A549 (cell line): ENCODE data around the gene ZBTB38. TPM values are rescaled to one million over a fixed set of nuclear protein-coding genes. Genes with fewer than 3 reads are reported as not detected.

ENCODE experiments used
- ATAC-seq, 2 experiments: fragments of 200-7000 bp in 1 of 2; fragments of >200 bp in 1 of 2; cut with Nextera tagmentation in 1 of 2; cut with Tn5 transposase in 1 of 2; 3 replicates each; pipeline versions ENCODE4 v1.8.0 to v1.9.1; 2018 to 2020; ENCODE audit warnings: mild to moderate bottlenecking in 1 of 2, moderate library complexity in 1 of 2
- CTCF ChIA-PET: fragments of 300-600 bp; sonication (Branson Sonifier 250); formaldehyde crosslinking; extraction: SDS; loops from one replicate; lab custom pipeline; 2021; ENCODE audit warnings: antibody characterized with exemption, inconsistent platforms; lab: Yijun Ruan, JAX
- POLR2A ChIA-PET: fragments of 350-600 bp; formaldehyde crosslinking; extraction: SDS; loops from one replicate; lab custom pipeline; 2021; ENCODE audit warnings: antibody characterized with exemption, inconsistent platforms; lab: Yijun Ruan, JAX
- DNase-seq, 2 experiments: peaks; one replicate each; pipeline versions ENCODE4 v3.0.0 to v3.0.0-alpha.2; 2011 to 2016; ENCODE audit warnings: low read depth in 1 of 2, low spot score in 1 of 2
- FAIRE-seq: peaks from 2 replicates; lab custom pipeline; 2011; peaks lifted over from hg19 to GRCh38; lab: Jason Lieb, UNC
- H3K27ac ChIP-seq, 2 experiments: fragments of >200 bp; sonication (Bioruptor Twin); formaldehyde crosslinking; 3 replicates each; pipeline ENCODE4 v1.5.1; 2016 to 2017
- H3K4me1 ChIP-seq: fragments of >200 bp; sonication (Bioruptor Twin); formaldehyde crosslinking; 3 replicates; pipeline ENCODE4 v1.6.1; 2016
- H3K4me2 ChIP-seq: fragments of >200 bp; sonication (Bioruptor Twin); formaldehyde crosslinking; 3 replicates; pipeline ENCODE4 v1.6.1; 2016
- H3K4me3 ChIP-seq: fragments of >200 bp; sonication (Bioruptor Twin); formaldehyde crosslinking; 3 replicates; pipeline ENCODE4 v1.5.1; 2016
- H3K9me3 ChIP-seq: fragments of >200 bp; sonication (Bioruptor Twin); formaldehyde crosslinking; 3 replicates; pipeline ENCODE4 v1.6.1; 2016
- ATOH8 ChIP-seq: fragments of 250-450 bp; sonication (Bioruptor Pico); IDR thresholded peaks from 2 replicates; pipeline ENCODE4 v1.5.0; 2020; ENCODE audit warnings: low read depth, mild to moderate bottlenecking, moderate library complexity
- BCL3 ChIP-seq: fragments of >200 bp; sonication (Bioruptor Twin); formaldehyde crosslinking; IDR thresholded peaks from 3 replicates; pipeline ENCODE4 v1.6.1; 2016
- CBX2 ChIP-seq: fragments of 200-600 bp; sonication (generic); IDR thresholded peaks from 2 replicates; pipeline ENCODE4 v1.6.1; 2016; ENCODE audit warnings: low read depth, mild to moderate bottlenecking, borderline replicate concordance
- CEBPB ChIP-seq, 2 experiments: fragments of >200 bp in 1 of 2; sonication (Bioruptor Twin) in 1 of 2; formaldehyde crosslinking in 1 of 2; IDR thresholded peaks; 2 replicates each; pipeline ENCODE4 v1.6.1; 2012 to 2016
- CHD4 ChIP-seq: fragments of 200-600 bp; sonication (generic); IDR thresholded peaks from 2 replicates; pipeline ENCODE4 v1.6.1; 2016; ENCODE audit warnings: antibody characterized with exemption, mild to moderate bottlenecking, borderline replicate concordance
- EHF ChIP-seq: fragments of 250-450 bp; sonication (Bioruptor Pico); IDR thresholded peaks from 2 replicates; pipeline ENCODE4 v1.5.0; 2020; ENCODE audit warnings: mild to moderate bottlenecking
- ESRRA ChIP-seq: fragments of 150-350 bp; IDR thresholded peaks from 2 replicates; pipeline ENCODE4 v1.6.1; 2014; ENCODE audit warnings: mild to moderate bottlenecking, low read length, borderline replicate concordance
- FOSB ChIP-seq: fragments of 250-450 bp; sonication (Bioruptor Pico); IDR thresholded peaks from 2 replicates; pipeline ENCODE4 v1.5.0; 2020; ENCODE audit warnings: mild to moderate bottlenecking, moderate library complexity
- FOSL2 ChIP-seq, 2 experiments: fragments of 450-650 bp in 1 of 2; fragments of >200 bp in 1 of 2; sonication (Bioruptor Twin) in 1 of 2; formaldehyde crosslinking; IDR thresholded peaks; 2 replicates each; pipeline versions ENCODE4 v1.5.0 to v1.6.1; 2016 to 2020; ENCODE audit warnings: mild to moderate bottlenecking in 1 of 2, moderate library complexity in 1 of 2
- FOXS1 ChIP-seq: fragments of 250-450 bp; sonication (Bioruptor Pico); IDR thresholded peaks from 2 replicates; pipeline ENCODE4 v1.5.0; 2020; ENCODE audit warnings: mild to moderate bottlenecking, moderate library complexity
- HDAC2 ChIP-seq: fragments of 200-600 bp; sonication (generic); IDR thresholded peaks from 2 replicates; pipeline ENCODE4 v1.6.1; 2016
- HES2 ChIP-seq: fragments of >200 bp; sonication (Bioruptor Twin); formaldehyde crosslinking; IDR thresholded peaks from 2 replicates; pipeline ENCODE4 v1.6.1; 2016
- HOXB13 ChIP-seq: fragments of 250-450 bp; sonication (Bioruptor Pico); IDR thresholded peaks from 2 replicates; pipeline ENCODE4 v1.5.0; 2020; ENCODE audit warnings: low read depth, mild to moderate bottlenecking, moderate library complexity
- JUN ChIP-seq, 2 experiments: fragments of >200 bp; sonication (Bioruptor Twin); formaldehyde crosslinking; IDR thresholded peaks; 2 replicates in 1 of 2; 3 replicates in 1 of 2; pipeline ENCODE4 v1.6.1; 2016 to 2017
- KDM1A ChIP-seq: fragments of 200-600 bp; sonication (generic); IDR thresholded peaks from 2 replicates; pipeline ENCODE4 v1.6.1; 2016; ENCODE audit warnings: low read depth, mild to moderate bottlenecking
- KDM5A ChIP-seq: fragments of 200-600 bp; sonication (generic); IDR thresholded peaks from 2 replicates; pipeline ENCODE4 v1.6.1; 2016; ENCODE audit warnings: antibody characterized with exemption, mild to moderate bottlenecking
- MYC ChIP-seq: IDR thresholded peaks from 2 replicates; pipeline ENCODE4 v1.6.1; 2012; ENCODE audit warnings: mild to moderate bottlenecking, inconsistent platforms, low read length, improper control_type of control experiment, borderline replicate concordance
- PHF8 ChIP-seq: fragments of 200-600 bp; sonication (generic); IDR thresholded peaks from 2 replicates; pipeline ENCODE4 v1.6.1; 2016; ENCODE audit warnings: low read depth, mild to moderate bottlenecking, antibody characterized with exemption, moderate library complexity, borderline replicate concordance
- POLR2A ChIP-seq: IDR thresholded peaks from 2 replicates; pipeline ENCODE4 v1.6.1; 2012; ENCODE audit warnings: mild to moderate bottlenecking, low read length
- RAD21 ChIP-seq, 2 experiments: fragments of >200 bp in 1 of 2; sonication (Bioruptor Twin) in 1 of 2; formaldehyde crosslinking in 1 of 2; IDR thresholded peaks in 1 of 2; conservative IDR thresholded peaks in 1 of 2; 2 replicates in 1 of 2; 3 replicates in 1 of 2; pipeline ENCODE4 v1.6.1; 2012 to 2018; ENCODE audit warnings: inconsistent platforms in 1 of 2
- RCOR1 ChIP-seq: fragments of 150-350 bp; IDR thresholded peaks from 2 replicates; pipeline ENCODE4 v1.6.1; 2014; ENCODE audit warnings: antibody characterized with exemption, low read length, low read depth
- RFX5 ChIP-seq: fragments of 450-650 bp; IDR thresholded peaks from 2 replicates; pipeline ENCODE4 v1.7.1; 2014; ENCODE audit warnings: antibody characterized with exemption, mild to moderate bottlenecking, moderate library complexity
- SMC3 ChIP-seq: fragments of >200 bp; sonication (Bioruptor Twin); formaldehyde crosslinking; IDR thresholded peaks from 3 replicates; pipeline ENCODE4 v1.6.1; 2018; ENCODE audit warnings: inconsistent platforms
- ZFP36 ChIP-seq: fragments of 450-650 bp; IDR thresholded peaks from 2 replicates; pipeline ENCODE4 v1.6.1; 2014; ENCODE audit warnings: borderline replicate concordance; ENCODE audit not compliant: partially characterized antibody
- ZSCAN20 ChIP-seq: fragments of 250-450 bp; sonication (Bioruptor Pico); IDR thresholded peaks from 2 replicates; pipeline ENCODE4 v1.8.0; 2022; ENCODE audit warnings: mild to moderate bottlenecking, moderate library complexity
- WGBS: methylation state at CpG from one replicate; pipeline ENCODE4 v1.1.6; 2017; ENCODE audit errors: missing lambda C conversion rate; 5-methylcytosine and 5-hydroxymethylcytosine counted together
- polyA plus RNA-seq, 4 experiments: library from polyadenylated mRNA; depleted of rRNA in 3 of 4; stranded (reverse); fragments of >200 nt; fragmentation: RNase III in 1 of 4; extraction: RNeasy Plus Mini Kit Qiagen cat#74134 plus additional on column Dnase treatment in 1 of 4; gene quantifications; 2 replicates in 3 of 4; 3 replicates in 1 of 4; pipeline ENCODE4 v1.2.3, GENCODE V29; 2011 to 2017
- TF ChIP-seq, protein P1 (sequence below): fragments of >200 bp; sonication (Bioruptor Twin); formaldehyde crosslinking; IDR thresholded peaks from 3 replicates; pipeline ENCODE4 v1.5.1; 2016

Gene ZBTB38
- polyA plus RNA-seq, 2 of the 4 experiments (the other 2 are of a cell fraction): 72.0 to 110 TPM

- WGBS: 68% methylated on average over 3 of the region's 3 CpGs
- peaks cover 78% of the 10 kb centered on the region for H3K4me1 ChIP-seq
These were observed 20.1 kb downstream of the ZBTB38 start for GRCh38 chr3:141388395-141388794.

GRCh38 chr3:141388823-141389621, 20.7 kb downstream of the ZBTB38 start:
- FAIRE-seq (no peak), DNase-seq (no peak)
- POLR2A ChIA-PET: no interaction called here
- CTCF ChIA-PET: interaction anchor here (1.1 kb wide), 1 partner anchor 78 kb away, joined by 4 read pairs; no protein-coding TSS in a partner anchor
- Histone ChIP-seq H3K4me2 (peak overlapping the region; percentile 13; the same call in 2 of the 3 replicates), H3K4me1 (peaks cover 82% of the 10 kb centered on the region)
- TF ChIP-seq ATOH8 (no peak), RFX5 (no peak), ESRRA (no peak), ZFP36 (no peak), HES2 (no peak), FOXS1 (CRISPR knock-in tag) (no peak), HDAC2 (no peak), RAD21 (conservative IDR thresholded peaks at IDR 0.05 in 1 of 2, IDR thresholded peaks at IDR 0.05 in 1 of 2) (no peak), HOXB13 (no peak), KDM1A (no peak), RCOR1 (no peak), EHF (CRISPR knock-in tag) (no peak), ZSCAN20 (CRISPR knock-in tag) (no peak), PHF8 (no peak), CEBPB (IDR thresholded peaks at IDR 0.05) (no peak), JUN (IDR thresholded peaks at IDR 0.05) (no peak), SMC3 (no peak), FOSB (CRISPR knock-in tag) (no peak)
- TF ChIP-seq, all 56 proteins: peak for 0
- Histone ChIP-seq H3K9me3 (no peaks in the 10 kb centered on the region), H3K4me3 (no peak overlapping the region), H3K27ac (peak overlapping the region; percentile 7 to 28; a peak in 4 of 6 replicates)
- 79% methylated on average over 6 of the region's 6 CpGs for WGBS
- ATAC-seq: no peak

More at GRCh38 chr3:141388395-141388794, 20.1 kb downstream of the ZBTB38 start:
- ChIA-PET POLR2A (no interaction called here), CTCF (interaction anchor here (1.0 to 1.1 kb wide), 3 partner anchors 54 to 77 kb away, joined by 3 to 4 read pairs (median 3); no protein-coding TSS in a partner anchor)
- DNase-seq (no peak), ATAC-seq (no peak)
- H3K9me3 ChIP-seq: no peaks in the 10 kb centered on the region
- peak overlapping the region; percentile 13; the same call in 1 of the 3 replicates for H3K4me2 ChIP-seq
- H3K4me3 ChIP-seq: no peak overlapping the region
- TF ChIP-seq PHF8: no peak
- TF ChIP-seq POLR2A: no peak
- no peak for TF ChIP-seq HES2
- no peak for TF ChIP-seq ESRRA
- no peak for TF ChIP-seq CBX2
- no peak for TF ChIP-seq FOSL2 (IDR thresholded peaks at IDR 0.05)
- TF ChIP-seq FOSL2 (CRISPR knock-in tag; IDR thresholded peaks at IDR 0.05): no peak
- no peak for TF ChIP-seq MYC
- TF ChIP-seq KDM1A: no peak
- TF ChIP-seq FOXS1 (CRISPR knock-in tag): no peak
- no peak for TF ChIP-seq KDM5A
- no peak for TF ChIP-seq BCL3
- TF ChIP-seq, protein P1, sequence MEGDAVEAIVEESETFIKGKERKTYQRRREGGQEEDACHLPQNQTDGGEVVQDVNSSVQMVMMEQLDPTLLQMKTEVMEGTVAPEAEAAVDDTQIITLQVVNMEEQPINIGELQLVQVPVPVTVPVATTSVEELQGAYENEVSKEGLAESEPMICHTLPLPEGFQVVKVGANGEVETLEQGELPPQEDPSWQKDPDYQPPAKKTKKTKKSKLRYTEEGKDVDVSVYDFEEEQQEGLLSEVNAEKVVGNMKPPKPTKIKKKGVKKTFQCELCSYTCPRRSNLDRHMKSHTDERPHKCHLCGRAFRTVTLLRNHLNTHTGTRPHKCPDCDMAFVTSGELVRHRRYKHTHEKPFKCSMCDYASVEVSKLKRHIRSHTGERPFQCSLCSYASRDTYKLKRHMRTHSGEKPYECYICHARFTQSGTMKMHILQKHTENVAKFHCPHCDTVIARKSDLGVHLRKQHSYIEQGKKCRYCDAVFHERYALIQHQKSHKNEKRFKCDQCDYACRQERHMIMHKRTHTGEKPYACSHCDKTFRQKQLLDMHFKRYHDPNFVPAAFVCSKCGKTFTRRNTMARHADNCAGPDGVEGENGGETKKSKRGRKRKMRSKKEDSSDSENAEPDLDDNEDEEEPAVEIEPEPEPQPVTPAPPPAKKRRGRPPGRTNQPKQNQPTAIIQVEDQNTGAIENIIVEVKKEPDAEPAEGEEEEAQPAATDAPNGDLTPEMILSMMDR: no peak
- TF ChIP-seq CHD4: no peak
- TF ChIP-seq, all 56 proteins: peak for 0
- peak overlapping the region in 1 of 2 experiments; percentile 28; a peak in 3 of 6 replicates for H3K27ac ChIP-seq
- FAIRE-seq: no peak
